ENCODE results near the gene HSD3B1. TPM values are rescaled to one million over a fixed set of nuclear protein-coding genes. Genes with fewer than 3 reads are reported as not detected.

Gene HSD3B1
- 0.09 TPM for polyA plus RNA-seq (ENCODE audit: insufficient read length)

GRCh38 chr1:119506941-119507340, at the start of gene HSD3B1:
Gene HSD3B1, plus strand, starts transcription at chr1:119507210. Its CDS starts 267 bp downstream, at chr1:119507477.
- no peak for DNase-seq (ENCODE audit: low read depth)

GRCh38 chr1:119462964-119463363, 44.0 kb upstream of the HSD3B1 start:
- no peak for DNase-seq (ENCODE audit: low read depth)

- DNase-seq (ENCODE audit: low read depth): no peak
These were observed 43.4 kb upstream of the HSD3B1 start for GRCh38 chr1:119463569-119463968.

DNA sequence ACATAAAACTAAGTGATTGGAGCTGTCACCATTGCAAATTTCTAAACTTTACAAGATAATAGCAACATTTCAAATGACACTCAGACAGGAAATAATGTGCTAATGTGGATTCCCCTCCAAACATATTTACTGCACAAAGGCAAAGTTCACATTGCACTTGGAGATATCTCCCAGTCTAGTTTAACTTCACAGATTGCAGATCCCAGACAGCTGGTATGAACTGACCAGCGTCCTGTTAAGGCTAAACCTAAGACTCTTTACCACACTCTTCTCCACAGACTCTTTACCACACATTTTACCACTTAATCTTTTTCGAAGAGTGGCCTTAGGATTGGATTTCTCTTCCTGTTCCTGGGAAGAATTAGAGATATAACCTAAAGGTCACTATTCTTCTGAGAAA, 40.6 kb upstream of the HSD3B1 start:
- no peak for DNase-seq (ENCODE audit: low read depth)

DNA sequence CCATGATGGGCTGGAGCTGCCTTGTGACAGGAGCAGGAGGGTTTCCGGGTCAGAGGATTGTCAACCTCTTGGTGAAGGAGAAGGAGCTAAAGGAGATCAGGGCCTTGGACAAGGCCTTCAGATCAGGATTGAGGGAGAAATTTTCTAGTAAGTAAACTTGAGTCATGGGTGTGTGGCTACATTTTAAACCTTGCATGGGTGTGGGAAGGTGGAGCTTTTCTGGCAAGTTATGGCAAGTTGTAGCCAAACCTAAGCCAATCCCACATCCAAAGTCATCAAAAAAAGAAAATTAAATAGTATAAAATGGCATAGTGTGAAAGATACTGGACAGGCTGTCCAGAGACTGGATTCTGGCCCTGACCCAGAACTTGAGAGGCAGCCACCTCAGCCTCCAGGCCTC, 39.8 kb upstream of the HSD3B1 start:
- no peak for DNase-seq (ENCODE audit: low read depth)

DNA sequence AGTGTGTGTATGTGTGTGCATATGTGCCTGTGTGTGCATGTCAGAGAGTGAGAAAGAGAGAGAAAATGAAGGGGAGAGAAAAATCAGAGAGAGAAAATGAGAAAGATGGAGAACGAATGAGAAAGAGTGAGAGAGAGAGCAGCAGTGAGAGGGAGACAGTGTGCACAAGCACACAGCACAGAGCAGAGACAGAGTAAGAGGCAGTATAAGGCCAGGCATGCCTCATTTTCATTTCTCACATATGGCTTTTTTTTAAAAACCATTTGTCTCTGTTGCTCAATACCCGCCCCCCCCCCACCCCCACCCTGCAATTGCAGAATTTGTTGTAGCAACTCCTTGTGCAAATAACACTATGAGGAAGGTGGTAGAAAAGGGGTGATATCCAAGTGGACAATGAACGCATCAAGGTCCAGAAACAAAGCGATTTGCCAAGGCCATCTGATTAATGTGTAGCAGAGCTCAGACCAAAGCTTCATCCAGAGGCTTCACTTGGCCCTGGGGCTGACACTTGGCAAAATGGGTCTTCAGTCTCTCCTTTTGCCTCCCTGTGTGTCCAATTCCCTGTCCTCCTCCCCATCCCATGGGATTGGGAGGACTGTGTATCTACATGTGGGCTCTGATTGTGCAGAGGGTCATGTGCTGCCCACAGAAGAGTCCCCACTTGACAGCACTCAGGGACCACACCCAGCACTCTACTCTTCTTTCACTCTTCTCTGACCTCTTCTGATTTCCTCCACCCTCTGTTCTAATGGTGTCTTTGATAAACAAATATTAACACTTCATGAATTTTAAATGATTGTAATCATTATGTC, 38.9 kb upstream of the HSD3B1 start:
- DNase-seq (ENCODE audit: low read depth): no peak

- no peak for DNase-seq (ENCODE audit: low read depth)
These were observed 37.3 kb upstream of the HSD3B1 start for GRCh38 chr1:119469741-119470140.

DNA sequence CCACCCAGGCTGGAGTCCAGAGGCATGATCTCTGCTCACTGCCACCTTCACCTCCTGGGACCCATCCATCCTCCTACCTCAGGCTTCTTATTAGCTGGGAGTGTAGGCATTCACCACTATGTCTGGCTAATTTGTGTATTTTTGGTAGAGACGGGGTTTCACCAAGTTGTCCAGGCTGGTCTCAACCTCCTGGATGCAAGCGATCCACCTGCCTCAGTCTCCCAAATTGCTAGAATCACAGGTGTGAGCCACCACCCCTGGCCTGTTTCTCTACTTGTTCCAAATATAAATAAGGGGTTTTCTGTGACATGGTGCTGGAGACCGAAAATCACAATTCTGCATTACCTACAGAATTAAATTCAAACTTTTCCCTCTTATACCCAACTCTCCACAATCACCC, 36.6 kb upstream of the HSD3B1 start:
- DNase-seq (ENCODE audit: low read depth): no peak

DNA sequence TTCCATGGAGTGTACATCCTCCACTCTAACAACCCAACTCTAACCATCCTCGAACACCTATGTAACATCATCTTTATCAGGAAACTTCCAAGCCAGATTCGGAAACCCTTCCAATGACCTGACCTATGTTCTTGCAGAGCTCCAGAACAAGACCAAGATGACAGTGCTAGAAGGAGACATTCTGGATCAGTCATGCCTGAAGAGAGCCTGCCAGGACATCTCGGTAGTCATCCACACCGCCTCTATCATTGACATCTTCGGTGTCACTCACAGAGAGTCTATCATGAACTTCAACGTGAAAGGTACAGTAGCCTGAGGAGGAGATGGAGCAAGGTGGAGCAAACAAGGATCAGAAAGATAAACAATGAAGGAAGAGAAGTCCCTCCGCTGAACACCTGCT, 36.1 kb upstream of the HSD3B1 start:
- no peak for DNase-seq (ENCODE audit: low read depth)

DNA sequence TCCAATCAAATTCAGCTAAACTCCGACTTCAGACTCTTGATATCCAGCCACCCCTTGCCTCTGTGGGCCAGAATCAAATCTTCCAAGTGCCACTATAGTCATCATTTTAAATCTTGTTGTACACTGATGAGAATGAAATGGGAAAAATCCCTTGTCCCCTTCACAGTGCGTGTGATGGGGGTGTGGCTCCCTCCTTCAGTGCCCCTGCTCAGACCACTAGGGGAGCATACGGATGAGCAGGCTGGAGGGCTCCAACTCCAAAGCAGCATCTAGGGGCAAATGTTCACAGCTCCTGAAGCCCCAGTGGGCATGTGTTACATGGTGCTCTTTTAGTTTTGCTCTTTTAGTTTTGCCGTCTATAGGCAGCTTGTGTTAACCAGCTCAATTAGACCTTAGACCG, 35.4 kb upstream of the HSD3B1 start:
- DNase-seq (ENCODE audit: low read depth): no peak

GRCh38 chr1:119472080-119472818, 34.8 kb upstream of the HSD3B1 start:
- no peak for DNase-seq (ENCODE audit: low read depth)

DNA sequence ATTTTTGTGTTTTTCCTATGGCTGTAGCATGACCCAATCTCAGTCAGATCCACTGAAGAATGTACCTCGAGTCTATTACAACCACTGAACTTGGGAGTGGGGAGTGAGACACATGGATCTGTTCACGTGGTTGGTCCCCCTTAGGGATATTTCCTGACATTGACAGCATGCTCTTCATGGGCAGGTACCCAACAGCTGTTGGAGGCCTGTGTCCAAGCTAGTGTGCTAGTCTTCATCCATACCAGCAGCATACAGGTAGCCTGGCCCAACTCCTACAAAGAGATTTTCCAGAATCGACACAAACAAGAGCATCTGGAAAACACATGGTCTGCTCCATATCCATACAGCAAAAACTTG, 34.2 kb upstream of the HSD3B1 start:
- DNase-seq (ENCODE audit: low read depth): no peak

DNA sequence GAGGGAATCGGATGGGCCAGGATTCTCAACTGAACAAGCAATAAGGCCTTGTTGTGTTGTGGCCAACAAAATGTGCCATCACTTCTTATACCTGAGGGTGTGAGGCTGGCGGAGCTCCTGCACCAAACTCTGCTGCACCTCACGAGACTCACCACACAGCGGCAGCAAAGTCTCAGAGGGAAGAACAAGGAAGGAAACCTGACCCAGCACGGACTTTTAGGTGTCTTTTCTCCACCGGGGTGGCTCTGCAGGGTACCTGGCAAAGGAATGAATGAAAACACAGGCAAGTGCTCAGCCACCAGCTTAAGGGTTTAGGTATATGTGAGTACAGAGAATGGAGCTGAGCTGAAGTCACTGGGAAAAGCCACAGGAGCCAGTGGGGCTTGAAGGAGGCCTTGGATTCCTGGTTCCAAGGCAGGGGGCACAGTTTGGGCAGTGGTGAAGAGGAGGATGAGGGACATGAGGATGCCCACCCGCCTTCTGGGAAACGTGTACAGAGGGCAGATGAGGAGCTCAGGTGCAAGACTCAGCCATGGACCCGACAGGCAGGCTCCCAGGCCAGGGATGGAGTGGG, 31.1 kb upstream of the HSD3B1 start:
- no peak for DNase-seq (ENCODE audit: low read depth)

DNA sequence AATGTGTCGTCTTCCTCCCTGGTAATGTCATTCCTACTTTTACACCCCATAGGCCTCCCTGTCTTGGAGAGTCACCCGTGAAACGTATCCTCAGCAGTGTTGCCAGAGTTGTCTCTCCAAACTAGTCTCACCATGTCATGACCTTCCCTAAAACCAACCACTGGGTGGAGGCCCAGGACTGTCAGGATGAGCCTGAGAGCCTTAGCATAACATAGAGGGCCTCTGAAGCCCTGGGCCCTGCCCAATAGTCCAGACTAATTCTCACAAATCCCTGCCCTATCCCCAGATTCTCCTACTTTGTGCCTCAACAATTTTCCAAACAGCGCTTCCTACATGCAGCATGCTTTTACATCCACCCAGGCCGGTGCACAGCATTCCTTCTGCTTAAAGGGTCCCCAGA, 29.3 kb upstream of the HSD3B1 start:
- DNase-seq (ENCODE audit: low read depth): no peak

DNA sequence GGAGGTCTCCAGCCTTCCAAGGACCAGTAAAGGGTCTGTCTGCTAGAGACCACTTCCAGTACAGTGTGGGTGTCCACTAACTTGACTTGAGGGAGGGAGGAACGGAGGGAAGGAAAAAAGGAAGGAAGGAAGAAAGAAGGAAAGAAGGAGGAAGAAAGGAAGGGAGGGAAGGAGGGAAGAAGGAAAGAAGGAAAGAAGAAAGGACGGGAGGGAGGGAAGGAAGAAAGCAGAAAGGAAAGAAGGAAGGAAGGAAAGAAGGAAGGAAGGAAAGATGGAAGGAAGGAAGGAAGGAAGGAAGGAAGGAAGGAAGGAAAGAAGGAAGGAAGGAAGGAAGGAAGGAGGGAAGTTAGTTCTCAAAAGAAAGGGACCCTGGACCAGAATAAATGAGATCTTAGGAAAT, 26.8 kb upstream of the HSD3B1 start:
- DNase-seq (ENCODE audit: low read depth): no peak

GRCh38 chr1:119481951-119482350, 25.1 kb upstream of the HSD3B1 start:
- no peak for DNase-seq (ENCODE audit: low read depth)

DNA sequence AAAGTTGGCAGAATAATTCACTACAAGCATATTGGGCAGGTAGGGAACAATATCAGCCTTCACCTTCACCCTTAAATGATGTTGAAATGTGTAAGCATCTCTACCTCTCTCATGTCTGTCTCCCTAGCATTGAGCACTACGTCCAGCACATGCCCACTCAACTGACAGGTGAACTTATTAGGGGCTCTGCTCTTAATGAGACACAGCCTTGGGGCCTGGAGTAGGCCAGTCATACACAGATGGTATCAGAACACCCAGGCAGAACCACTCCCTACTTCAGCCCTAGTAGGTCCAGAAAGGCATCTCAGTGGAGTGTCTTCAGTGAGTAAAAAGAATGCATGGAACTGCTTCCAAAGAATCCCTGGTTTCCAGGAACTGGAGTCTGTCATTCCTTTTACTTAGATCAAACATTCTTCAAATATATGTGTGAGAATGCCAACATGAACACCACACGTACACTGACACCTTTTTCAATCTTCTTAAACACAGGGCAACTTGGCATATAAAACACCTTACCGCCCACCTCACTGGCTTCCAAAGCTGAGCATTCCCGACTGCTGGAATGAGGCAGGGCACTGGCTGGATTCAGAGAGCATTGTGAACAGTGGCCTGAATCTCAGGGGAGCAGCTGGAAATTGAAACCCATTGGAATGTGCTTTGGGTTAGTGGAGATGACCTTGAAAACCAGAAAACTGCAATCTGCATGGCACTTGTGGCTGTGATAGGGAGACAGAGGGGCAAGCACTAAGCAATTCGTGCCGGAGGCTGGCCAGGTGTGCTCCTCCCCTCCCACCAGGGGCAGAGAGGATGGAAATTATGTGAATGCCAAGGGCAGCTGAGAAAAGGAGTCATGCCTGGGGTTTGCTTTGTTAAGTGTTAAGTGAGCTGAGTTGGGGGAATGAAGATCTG, 24.2 kb upstream of the HSD3B1 start:
- no peak for DNase-seq (ENCODE audit: low read depth)

- DNase-seq (ENCODE audit: low read depth): no peak
These were observed 23.4 kb upstream of the HSD3B1 start for GRCh38 chr1:119483441-119484200.

- DNase-seq (ENCODE audit: low read depth): no peak
These were observed 21.8 kb upstream of the HSD3B1 start for GRCh38 chr1:119485201-119485600.

GRCh38 chr1:119488216-119488615, 18.8 kb upstream of the HSD3B1 start:
- no peak for DNase-seq (ENCODE audit: low read depth)

DNA sequence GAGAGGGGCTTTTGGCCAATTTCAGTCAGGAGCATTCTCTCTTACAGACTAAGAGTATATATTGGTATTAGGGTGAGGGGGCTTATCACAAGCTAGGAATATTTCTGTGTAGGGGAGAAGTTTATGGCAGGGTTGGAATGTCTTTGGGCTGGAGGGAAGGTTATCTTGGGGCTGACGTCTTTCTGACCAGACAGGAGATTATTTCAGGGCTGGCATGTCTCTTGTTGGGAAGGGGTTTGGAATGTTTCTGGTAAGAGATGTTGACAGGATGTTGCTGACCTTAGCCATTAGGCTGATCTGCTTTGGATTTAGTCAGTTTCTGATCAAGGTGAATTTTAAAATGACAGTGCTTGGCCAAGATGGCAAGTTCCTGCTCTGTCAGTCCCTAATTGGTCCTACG, 17.8 kb upstream of the HSD3B1 start:
- no peak for DNase-seq (ENCODE audit: low read depth)

Measured in forelimb muscle (tissue), 1 donor.